GM12874 (cell line): Measurements from ENCODE around the gene EMD.

Experiments used
- TF ChIP-seq, protein P1 (sequence below): IDR thresholded peaks from 2 replicates; pipeline ENCODE4 v1.5.1; 2011; ENCODE audit warnings: low read depth, mild to moderate bottlenecking, control low read depth, low read length, moderate library complexity; ENCODE audit not compliant: insufficient read depth

The EMD gene

DNA sequence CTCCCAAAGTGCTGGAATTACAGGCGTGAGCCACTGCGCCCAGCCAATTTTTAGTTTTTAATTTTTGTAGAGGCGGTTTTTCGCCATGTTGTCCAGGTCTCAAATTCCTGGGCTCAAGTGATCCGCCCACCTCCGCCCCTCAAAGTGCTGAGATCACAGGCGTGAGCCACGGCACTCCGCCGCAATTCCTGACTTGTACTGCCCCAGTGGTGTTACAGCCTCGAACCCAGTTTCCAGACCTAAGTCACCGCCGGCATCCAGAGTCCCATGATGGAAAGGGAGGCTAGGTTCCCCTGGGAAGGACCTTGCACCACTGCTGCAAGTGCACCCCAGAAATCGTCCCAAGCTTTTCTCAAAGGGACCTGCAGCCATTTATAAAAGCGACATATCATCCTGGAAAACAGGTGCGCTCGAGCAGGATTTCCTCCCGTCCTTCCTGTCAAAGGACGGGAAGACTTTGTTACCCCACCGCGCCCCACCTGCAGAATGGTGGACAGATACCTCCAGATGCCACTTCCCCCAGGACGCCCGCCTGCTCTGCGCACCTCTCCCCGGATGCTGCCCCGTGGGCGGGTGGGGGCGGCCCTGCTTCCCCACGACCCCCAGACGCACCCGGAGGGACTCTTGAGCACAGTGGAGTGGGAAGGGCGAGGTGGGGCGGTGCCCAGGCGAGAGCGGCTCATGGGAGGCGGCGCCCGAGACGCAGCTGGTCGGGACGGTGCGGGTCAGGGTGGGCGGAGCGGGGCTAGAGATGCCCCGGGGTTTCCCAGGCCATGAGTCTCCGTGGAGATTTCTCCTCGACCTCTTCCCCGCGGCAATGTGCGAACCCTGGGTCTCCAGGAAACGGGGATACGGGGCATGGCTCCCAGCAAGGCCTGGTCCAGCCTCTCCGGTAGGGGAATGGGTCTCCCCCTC lies 18.1 kb downstream of the EMD start:
- TF ChIP-seq, protein P1, sequence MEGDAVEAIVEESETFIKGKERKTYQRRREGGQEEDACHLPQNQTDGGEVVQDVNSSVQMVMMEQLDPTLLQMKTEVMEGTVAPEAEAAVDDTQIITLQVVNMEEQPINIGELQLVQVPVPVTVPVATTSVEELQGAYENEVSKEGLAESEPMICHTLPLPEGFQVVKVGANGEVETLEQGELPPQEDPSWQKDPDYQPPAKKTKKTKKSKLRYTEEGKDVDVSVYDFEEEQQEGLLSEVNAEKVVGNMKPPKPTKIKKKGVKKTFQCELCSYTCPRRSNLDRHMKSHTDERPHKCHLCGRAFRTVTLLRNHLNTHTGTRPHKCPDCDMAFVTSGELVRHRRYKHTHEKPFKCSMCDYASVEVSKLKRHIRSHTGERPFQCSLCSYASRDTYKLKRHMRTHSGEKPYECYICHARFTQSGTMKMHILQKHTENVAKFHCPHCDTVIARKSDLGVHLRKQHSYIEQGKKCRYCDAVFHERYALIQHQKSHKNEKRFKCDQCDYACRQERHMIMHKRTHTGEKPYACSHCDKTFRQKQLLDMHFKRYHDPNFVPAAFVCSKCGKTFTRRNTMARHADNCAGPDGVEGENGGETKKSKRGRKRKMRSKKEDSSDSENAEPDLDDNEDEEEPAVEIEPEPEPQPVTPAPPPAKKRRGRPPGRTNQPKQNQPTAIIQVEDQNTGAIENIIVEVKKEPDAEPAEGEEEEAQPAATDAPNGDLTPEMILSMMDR, result no peak

DNA sequence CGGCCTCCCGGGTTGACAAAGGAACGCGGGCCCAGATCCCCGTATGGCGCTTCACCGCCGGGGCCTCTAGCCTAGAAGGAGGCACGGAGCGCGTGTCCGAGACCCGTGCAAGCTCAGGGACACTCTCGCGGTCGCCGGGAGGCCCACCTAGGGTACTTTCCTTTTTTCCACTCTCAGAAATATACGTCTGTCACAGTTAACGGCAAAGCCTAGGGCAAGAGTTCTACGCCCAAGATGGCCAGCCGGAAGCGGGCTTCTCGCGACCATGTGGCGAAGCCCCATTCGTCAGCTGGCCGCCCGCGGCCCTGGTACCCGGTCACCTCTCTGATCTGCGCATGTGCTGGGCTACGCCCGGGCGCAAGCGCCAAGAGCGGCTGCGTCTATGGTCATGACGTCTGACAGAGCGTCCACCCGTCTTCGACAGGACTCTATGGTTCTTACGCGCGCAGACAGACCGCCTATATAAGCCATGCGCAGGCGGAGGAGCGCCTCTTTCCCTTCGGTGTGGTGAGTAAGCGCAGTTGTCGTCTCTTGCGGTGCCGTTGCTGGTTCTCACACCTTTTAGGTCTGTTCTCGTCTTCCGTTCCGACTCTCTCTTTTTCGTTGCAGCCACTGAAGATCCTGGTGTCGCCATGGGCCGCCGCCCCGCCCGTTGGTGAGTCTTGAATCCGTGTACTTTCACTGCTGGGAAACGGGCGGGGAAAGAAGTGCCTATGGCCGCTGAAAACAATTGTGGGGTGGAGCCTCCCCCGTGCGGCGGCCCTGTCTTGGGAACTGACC lies 19.0 kb downstream of the EMD start, which contains the start of gene RPL10:
RPL10 (plus strand) TSS at position 490 of the 780 bp plus-strand sequence; CDS start at position 633, 143 bp downstream.
- TF ChIP-seq, protein P1, result no peak

DNA sequence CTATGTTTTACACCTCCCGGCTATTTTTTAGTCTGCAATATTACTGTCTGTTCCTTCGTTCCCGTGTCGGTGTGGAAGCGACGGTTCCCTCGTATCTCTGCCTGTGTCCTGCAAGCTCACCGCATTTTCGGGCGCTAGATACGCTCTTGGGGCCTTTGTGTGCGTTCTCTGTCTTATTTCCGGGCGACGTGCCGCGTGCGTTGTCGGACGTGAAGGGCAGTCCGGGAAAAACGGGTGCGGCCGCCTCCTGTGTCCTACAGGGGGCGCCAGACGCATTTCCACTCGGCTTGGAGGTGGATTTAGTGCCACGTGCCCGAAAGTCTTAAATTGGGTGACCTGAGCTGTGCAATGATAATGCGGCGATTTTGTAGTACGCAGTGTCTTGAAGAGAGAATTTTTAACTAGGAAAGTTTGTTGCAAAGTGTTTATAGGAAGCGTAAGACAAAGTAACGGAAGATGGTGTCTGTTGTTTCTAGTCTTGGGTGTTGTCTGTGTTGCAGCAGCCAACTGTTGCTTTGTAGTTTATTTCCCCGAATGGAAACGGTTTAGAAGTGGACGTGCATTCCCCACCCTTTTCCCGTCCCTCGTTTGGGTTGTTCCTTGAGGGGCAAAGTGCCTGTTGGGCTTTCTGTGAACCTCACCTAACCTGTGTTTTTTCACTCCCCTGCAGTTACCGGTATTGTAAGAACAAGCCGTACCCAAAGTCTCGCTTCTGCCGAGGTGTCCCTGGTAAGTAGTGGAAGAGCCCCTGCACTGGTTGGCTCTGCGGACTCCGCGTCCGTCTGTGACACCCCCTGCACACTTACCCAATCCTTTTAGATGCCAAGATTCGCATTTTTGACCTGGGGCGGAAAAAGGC lies 19.8 kb downstream of the EMD start:
- TF ChIP-seq, protein P1, result peak; percentile 68

DNA sequence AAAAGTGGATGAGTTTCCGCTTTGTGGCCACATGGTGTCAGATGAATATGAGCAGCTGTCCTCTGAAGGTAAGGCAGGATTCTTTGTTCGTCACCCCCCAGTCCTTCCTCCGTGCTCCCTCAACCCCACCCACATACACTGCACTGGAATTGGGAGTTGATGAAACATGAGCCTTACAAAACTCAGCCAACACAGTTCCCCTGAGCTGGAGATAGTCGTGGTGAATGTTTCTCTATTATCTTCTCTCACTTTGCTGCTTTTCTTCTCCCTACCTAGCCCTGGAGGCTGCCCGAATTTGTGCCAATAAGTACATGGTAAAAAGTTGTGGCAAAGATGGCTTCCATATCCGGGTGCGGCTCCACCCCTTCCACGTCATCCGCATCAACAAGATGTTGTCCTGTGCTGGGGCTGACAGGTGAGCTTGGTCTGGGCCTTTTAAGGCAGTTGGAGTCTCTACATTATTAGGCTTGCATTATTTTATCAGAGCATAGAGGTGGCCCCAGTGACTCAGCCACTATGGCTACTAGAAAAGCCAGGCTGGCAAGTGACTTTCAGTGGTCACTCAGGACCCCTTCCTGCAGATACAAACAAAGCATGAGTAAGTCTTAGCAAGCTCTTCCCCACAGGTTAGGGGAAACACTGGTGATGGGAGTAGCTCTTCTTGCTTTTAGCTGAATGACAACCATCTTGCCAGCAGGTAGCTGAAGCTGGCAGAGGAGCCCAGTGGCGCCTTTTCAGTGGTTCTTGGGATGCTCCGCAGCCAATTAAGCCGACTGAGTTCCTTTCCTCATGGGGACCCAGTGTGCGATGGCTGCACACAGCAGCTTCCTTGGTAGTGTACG lies 20.7 kb downstream of the EMD start:
- TF ChIP-seq, protein P1, result no peak

DNA sequence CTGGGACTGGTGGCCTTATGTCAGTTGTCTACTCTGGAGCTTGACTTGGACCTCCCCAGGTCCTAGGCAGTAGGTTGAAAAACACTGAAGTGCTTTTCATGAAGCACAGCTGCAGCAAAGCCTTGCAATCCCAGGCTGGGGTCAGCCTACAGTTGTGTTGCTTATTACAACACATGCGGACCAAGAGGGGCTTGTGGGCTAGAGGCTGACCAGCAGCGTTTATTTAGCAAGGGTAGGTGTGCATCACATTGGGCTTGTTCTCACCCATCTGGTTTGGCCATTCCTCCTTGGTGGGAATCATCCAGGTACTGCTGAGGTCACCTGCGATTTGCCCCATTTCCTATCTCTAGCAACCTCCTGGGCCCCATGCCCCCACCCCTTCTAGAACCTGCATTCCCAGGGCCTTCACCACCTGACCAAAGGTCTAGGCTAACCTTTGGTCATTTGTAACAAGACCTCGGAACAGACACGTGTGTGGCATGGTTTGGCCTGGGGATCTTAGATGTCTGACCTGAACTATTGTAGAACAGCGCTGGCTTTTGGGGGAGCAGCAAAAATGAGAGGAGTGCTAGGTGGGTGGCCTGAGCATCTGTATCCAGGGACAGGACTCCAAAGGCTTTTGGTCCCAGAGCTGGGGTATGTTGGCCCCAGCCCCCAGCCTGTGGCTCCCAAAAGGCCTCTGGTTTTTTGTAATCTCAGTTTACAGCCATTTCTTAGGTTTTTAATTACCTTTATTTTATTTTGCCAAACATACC lies 22.1 kb downstream of the EMD start:
- TF ChIP-seq, protein P1, result no peak

DNA sequence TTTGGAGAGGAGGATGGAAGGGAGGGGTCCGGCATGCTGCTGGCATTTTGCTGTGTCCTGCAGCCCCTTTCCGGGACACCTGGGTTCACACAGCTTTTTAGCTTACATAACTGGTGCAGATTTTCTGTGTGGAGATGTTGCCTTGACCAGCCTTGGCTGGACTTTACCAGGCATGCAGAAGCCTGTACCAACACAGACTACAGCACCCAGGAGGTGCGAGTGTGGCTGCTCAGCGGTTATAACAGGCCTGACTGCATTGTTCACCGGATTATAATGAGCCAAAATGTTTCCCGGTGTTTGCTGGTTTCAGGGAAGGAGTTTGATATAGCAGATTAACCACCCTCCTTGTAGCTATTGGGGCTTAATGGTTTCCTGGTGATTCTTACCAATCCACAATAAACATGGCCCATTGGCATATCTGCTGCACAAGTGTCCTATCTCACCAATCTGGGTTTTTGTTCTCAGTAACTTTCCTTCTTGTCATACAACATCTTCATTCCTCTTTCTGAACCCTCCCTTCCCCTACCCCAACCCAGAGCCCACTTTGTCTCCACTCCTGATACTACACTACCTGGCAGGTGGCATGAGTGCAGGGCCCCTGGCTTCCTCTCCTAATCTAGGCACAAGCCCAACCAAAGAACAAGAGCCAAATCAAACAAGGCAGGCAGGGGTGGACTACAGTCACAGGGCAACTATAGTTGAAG lies 23.0 kb downstream of the EMD start:
- TF ChIP-seq, protein P1, result no peak
